ENCODE data around the gene LCA5L.

Gene LCA5L

DNA sequence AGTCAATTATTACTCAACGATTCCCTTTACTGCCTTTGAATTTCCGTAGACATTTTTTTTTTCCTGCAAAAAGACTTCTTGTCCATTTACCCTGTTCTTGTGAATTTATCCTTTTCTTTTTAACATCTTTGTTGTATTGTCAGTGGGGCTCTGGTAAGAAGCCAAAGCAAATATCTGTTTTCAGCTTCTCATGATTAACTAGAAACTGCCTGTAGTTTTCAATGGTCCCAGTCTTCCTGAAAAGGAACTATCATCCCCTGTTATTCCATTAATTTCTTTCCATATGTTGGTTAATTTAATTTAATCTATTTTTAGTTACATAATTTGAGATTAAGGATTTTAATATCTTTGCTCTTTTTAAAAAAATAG is 34.2 kb upstream of the LCA5L start:
- TF ChIP-seq, protein P1, sequence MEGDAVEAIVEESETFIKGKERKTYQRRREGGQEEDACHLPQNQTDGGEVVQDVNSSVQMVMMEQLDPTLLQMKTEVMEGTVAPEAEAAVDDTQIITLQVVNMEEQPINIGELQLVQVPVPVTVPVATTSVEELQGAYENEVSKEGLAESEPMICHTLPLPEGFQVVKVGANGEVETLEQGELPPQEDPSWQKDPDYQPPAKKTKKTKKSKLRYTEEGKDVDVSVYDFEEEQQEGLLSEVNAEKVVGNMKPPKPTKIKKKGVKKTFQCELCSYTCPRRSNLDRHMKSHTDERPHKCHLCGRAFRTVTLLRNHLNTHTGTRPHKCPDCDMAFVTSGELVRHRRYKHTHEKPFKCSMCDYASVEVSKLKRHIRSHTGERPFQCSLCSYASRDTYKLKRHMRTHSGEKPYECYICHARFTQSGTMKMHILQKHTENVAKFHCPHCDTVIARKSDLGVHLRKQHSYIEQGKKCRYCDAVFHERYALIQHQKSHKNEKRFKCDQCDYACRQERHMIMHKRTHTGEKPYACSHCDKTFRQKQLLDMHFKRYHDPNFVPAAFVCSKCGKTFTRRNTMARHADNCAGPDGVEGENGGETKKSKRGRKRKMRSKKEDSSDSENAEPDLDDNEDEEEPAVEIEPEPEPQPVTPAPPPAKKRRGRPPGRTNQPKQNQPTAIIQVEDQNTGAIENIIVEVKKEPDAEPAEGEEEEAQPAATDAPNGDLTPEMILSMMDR (IDR thresholded peaks at IDR 0.05; ENCODE audit: insufficient read depth, low read depth, low read length, missing control alignments): no peak
- no peak for DNase-seq (ENCODE audit: low read depth)

DNA sequence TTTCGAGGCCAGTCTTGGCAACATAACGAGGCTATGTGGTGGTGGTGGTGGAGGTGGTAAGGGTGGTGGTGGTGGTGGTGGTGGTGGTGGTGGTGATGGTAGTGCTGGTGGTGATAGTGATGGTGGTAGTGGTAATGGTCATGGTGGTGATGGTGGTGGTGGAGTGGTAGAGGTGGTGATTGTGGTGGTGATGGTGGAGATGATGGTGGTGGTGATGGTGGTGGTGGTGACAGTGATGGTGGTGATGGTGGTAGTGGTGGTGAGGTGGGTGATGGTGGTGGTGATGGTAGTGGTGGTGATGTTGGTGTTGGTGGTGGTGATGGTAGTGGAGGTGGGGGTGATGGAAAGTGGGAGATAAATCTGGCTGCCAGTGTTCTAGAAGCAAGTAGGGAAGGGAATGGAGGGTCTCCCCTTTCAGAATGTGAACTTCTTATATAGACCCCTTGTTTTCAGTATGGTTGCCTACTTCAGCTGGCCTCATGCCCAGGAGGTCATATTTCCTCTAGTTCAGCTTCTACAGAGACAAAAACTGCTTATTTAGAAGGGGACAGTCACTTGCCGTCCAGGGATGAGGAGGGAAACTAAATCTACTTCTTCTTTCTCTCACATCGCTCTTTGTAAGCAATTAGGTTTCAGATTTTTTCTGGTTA is 33.7 kb upstream of the LCA5L start:
- no peak for DNase-seq (ENCODE audit: low read depth)
- H3K4me3 ChIP-seq (ENCODE audit: low read depth, low read length): no peak overlapping the region
- TF ChIP-seq, protein P1 (IDR thresholded peaks at IDR 0.05; ENCODE audit: insufficient read depth, low read depth, low read length, missing control alignments): no peak

More for the DNA sequence above, 34.2 kb upstream of the LCA5L start:
- no peak overlapping the region for H3K4me3 ChIP-seq (ENCODE audit: low read depth, low read length)

DNA sequence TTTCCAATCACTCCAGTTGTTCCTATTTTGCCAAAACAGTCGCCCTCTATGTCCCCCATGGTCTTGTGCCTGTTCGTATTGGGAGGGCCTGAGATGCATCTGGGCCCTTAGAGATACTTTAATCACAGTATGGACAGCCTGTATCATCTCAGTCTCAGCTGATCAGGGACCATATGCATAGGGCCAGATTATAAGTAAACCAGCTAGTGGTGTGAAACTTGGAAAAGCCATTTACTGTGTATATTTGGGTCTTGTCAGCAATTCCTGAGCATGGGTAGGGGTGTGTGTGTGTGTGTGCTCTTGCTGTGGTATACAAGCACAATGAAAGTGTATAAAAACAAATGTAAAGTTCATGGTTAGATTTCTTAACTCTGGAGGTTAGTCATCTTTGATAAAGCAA is 29.0 kb upstream of the LCA5L start:
- no peak for DNase-seq (ENCODE audit: low read depth)
- TF ChIP-seq, protein P1 (IDR thresholded peaks at IDR 0.05; ENCODE audit: insufficient read depth, low read depth, low read length, missing control alignments): no peak
- no peak overlapping the region for H3K4me3 ChIP-seq (ENCODE audit: low read depth, low read length)

DNA sequence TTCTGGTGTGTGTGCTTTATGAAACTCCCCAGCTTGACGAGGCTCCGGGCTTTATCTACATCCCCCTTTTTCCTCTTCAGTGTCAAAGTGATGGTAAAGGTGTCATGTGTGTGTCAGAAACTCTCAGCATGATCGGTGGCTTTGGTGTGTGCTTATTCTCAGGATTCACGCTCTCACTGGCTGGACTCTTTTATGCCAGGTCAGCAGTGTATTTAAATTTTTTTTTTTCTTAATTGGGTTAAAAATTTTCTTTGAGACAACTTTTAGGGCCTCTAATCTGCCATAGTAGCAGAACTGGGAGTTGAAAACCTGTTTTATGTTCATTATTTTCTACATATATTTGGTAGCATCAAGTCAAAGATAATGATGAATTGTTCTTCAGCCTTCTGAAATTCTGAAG is 27.2 kb upstream of the LCA5L start:
- no peak overlapping the region for H3K4me3 ChIP-seq (ENCODE audit: low read depth, low read length)
- no peak for DNase-seq (ENCODE audit: low read depth)
- TF ChIP-seq, protein P1 (IDR thresholded peaks at IDR 0.05; ENCODE audit: insufficient read depth, low read depth, low read length, missing control alignments): no peak

DNA sequence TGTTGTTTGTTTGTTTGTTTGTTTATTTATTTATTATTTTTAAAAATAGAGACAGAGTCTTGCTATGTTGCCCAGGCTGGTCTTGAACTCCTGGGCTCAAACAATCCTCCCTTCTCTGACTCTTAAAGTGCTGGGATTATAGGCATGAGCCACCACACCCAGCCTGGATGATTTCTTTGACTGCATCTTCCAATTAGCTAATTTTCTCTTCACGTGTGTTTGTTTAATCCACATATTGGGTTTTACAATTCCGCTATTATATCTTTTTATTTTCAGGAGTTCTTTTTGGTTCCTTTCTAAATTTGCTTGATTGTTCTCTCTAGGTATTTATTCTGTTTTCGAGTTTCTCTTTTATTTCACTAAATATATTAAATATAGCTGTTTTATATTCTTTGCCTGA is 26.0 kb upstream of the LCA5L start:
- no peak for DNase-seq (ENCODE audit: low read depth)
- H3K4me3 ChIP-seq (ENCODE audit: low read depth, low read length): no peak overlapping the region
- TF ChIP-seq, protein P1 (IDR thresholded peaks at IDR 0.05; ENCODE audit: insufficient read depth, low read depth, low read length, missing control alignments): no peak

DNA sequence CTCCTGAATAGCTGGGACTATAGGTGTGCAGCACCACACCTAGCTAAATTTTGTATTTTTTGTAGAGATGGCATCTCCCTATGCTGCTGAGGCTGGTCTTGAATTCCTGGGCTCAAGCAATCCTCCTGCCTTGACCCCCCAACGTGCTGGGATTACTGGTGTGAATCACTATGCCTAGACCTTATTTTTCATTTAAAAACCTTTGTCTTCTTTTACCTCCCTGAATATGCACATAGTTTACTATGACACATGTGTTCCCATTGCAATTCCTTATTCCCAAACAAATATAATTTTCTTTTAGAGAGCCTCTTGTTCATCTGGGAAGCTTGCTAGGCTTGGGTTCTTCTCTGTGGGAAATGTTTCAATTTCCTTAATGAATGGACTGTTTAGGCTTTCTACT is 23.0 kb upstream of the LCA5L start:
- DNase-seq (ENCODE audit: low read depth): no peak
- H3K4me3 ChIP-seq (ENCODE audit: low read depth, low read length): no peak overlapping the region
- TF ChIP-seq, protein P1 (IDR thresholded peaks at IDR 0.05; ENCODE audit: insufficient read depth, low read depth, low read length, missing control alignments): no peak

DNA sequence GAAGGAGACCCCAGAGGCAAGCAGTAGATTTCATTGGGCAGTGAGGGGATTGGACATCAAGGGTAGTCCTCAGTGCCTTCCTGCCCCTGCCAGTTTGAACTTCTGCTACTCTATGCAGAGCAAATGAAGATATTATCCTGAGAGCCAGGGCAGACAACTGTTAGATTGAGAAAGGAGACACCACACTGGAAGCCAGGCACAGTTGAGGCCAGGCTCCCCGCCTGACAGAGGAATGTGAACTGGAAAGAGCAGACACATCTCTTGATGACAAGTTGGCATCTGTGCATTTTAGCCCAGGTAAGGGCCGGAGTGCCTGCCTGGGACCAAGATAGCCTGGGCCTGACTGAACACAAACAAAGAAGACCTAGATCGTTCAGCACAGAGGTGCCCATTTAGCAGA is 22.2 kb upstream of the LCA5L start:
- TF ChIP-seq, protein P1 (IDR thresholded peaks at IDR 0.05; ENCODE audit: insufficient read depth, low read depth, low read length, missing control alignments): no peak
- H3K4me3 ChIP-seq (ENCODE audit: low read depth, low read length): no peak overlapping the region
- DNase-seq (ENCODE audit: low read depth): no peak

All from GM12865 (cell line).